ENCODE measurements around the gene TDG.

- TF ChIP-seq NR3C1 (CRISPR knock-in tag; conservative IDR thresholded peaks at IDR 0.05; ENCODE audit: low read depth) (no peak), CTCF (IDR thresholded peaks at IDR 0.05) (no peak), MLX (CRISPR knock-in tag; IDR thresholded peaks at IDR 0.05) (no peak), ATF3 (CRISPR knock-in tag; conservative IDR thresholded peaks at IDR 0.05) (no peak), NFYB (CRISPR knock-in tag; conservative IDR thresholded peaks at IDR 0.05; ENCODE audit: low read depth) (no peak), ETV6 (CRISPR knock-in tag; IDR thresholded peaks at IDR 0.05) (no peak)
- TF ChIP-seq, protein P1, sequence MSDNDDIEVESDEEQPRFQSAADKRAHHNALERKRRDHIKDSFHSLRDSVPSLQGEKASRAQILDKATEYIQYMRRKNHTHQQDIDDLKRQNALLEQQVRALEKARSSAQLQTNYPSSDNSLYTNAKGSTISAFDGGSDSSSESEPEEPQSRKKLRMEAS (CRISPR knock-in tag; IDR thresholded peaks at IDR 0.05): no peak
- TF ChIP-seq, protein P2, sequence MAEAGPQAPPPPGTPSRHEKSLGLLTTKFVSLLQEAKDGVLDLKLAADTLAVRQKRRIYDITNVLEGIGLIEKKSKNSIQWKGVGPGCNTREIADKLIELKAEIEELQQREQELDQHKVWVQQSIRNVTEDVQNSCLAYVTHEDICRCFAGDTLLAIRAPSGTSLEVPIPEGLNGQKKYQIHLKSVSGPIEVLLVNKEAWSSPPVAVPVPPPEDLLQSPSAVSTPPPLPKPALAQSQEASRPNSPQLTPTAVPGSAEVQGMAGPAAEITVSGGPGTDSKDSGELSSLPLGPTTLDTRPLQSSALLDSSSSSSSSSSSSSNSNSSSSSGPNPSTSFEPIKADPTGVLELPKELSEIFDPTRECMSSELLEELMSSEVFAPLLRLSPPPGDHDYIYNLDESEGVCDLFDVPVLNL (CRISPR knock-in tag; IDR thresholded peaks at IDR 0.05; ENCODE audit: borderline replicate concordance, low read depth): no peak
Measured at GRCh38 chr12:104011253-104011652, 45.6 kb downstream of the TDG start.
